ENCODE data around the gene FRMD4A.

GRCh38 chr10:13813550-13813949 is 517.2 kb downstream of the FRMD4A start:
- TF ChIP-seq CTCF (IDR thresholded peaks at IDR 0.05; ENCODE audit: insufficient read depth, low read length) (no peak), POLR2AphosphoS5 (IDR thresholded peaks at IDR 0.05; ENCODE audit: low read depth) (no peak), REST (IDR thresholded peaks at IDR 0.05; ENCODE audit: insufficient replicate concordance, low read depth) (no peak), SPI1 (IDR thresholded peaks at IDR 0.05; ENCODE audit: borderline replicate concordance, low read depth) (no peak), GABPA (IDR thresholded peaks at IDR 0.05; ENCODE audit: low read depth) (no peak)

Measured in HL-60 (cell line).